GM12891 (cell line): ENCODE measurements around the gene PAQR7.
A peak's percentile ranks its signal among the peaks of the same experiment; 100 is the strongest.

Experiments used
- DNase-seq: peaks from one replicate; pipeline ENCODE4 v3.0.0; 2011; ENCODE audit warnings: low spot score; ENCODE audit not compliant: insufficient read length
- FAIRE-seq: peaks from 2 replicates; lab custom pipeline; 2011; peaks lifted over from hg19 to GRCh38; lab: Jason Lieb, UNC
- PAX5 ChIP-seq: IDR thresholded peaks from 2 replicates; pipeline ENCODE4 v1.6.1; 2011; ENCODE audit warnings: low read length, moderate library complexity, mild to moderate bottlenecking; ENCODE audit not compliant: insufficient read depth, severe bottlenecking
- POLR2A ChIP-seq: IDR thresholded peaks from 2 replicates; pipeline ENCODE4 v1.6.1; 2011; ENCODE audit warnings: low read depth, low read length, control low read depth
- POLR2AphosphoS5 ChIP-seq: IDR thresholded peaks from 2 replicates; pipeline ENCODE4 v1.6.1; 2011; ENCODE audit warnings: low read depth, low read length, control low read depth
- POU2F2 ChIP-seq: IDR thresholded peaks from 2 replicates; pipeline ENCODE4 v1.6.1; 2011; ENCODE audit warnings: low read depth, mild to moderate bottlenecking, control low read depth, low read length, moderate library complexity
- SPI1 ChIP-seq: IDR thresholded peaks from 2 replicates; pipeline ENCODE4 v1.6.1; 2011; ENCODE audit warnings: low read depth, low read length, control low read depth
- TAF1 ChIP-seq: IDR thresholded peaks from 2 replicates; pipeline ENCODE4 v1.6.1; 2011; ENCODE audit warnings: low read depth, low read length, control low read depth

The PAQR7 gene

GRCh38 chr1:25874635-25875153 is 814 bp downstream of the PAQR7 start:
- no peak for TF ChIP-seq TAF1
- TF ChIP-seq POLR2A: no peak
- TF ChIP-seq SPI1: no peak
- TF ChIP-seq PAX5: no peak
- TF ChIP-seq POLR2AphosphoS5: no peak
- TF ChIP-seq POU2F2: no peak
- FAIRE-seq: no peak
- no peak for DNase-seq

GRCh38 chr1:25874209-25874608 is 1.3 kb downstream of the PAQR7 start:
- FAIRE-seq: no peak
- TF ChIP-seq TAF1 (no peak), PAX5 (no peak), POLR2AphosphoS5 (no peak), SPI1 (no peak), POLR2A (no peak), POU2F2 (no peak)
- DNase-seq: no peak

GRCh38 chr1:25873120-25873519 is 2.4 kb downstream of the PAQR7 start:
- FAIRE-seq: no peak
- DNase-seq: no peak
- TF ChIP-seq SPI1 (no peak), PAX5 (no peak), POLR2A (no peak), TAF1 (no peak), POLR2AphosphoS5 (no peak), POU2F2 (no peak)

- FAIRE-seq (peak; percentile 50), DNase-seq (no peak)
- TF ChIP-seq SPI1: peak; percentile 99
- no peak for TF ChIP-seq PAX5
Observed at GRCh38 chr1:25872713-25873112, 2.8 kb downstream of the PAQR7 start.

GRCh38 chr1:25871704-25872494 is 3.6 kb downstream of the PAQR7 start:
- FAIRE-seq (no peak), DNase-seq (no peak)
- TF ChIP-seq POLR2A (no peak), TAF1 (no peak), SPI1 (no peak), POLR2AphosphoS5 (no peak), POU2F2 (no peak), PAX5 (no peak)

GRCh38 chr1:25871086-25871703 is 4.3 kb downstream of the PAQR7 start:
- no peak for TF ChIP-seq SPI1
- no peak for TF ChIP-seq POLR2AphosphoS5
- TF ChIP-seq TAF1: no peak
- TF ChIP-seq POU2F2: no peak
- TF ChIP-seq PAX5: no peak
- no peak for TF ChIP-seq POLR2A
- no peak for DNase-seq
- FAIRE-seq: peak; percentile 16

- FAIRE-seq (no peak), DNase-seq (no peak)
- TF ChIP-seq POLR2AphosphoS5: no peak
- no peak for TF ChIP-seq PAX5
Observed at GRCh38 chr1:25870614-25871013, 4.9 kb downstream of the PAQR7 start.

- FAIRE-seq (no peak), DNase-seq (no peak)
- no peak for TF ChIP-seq TAF1
- TF ChIP-seq POLR2A: no peak
- TF ChIP-seq SPI1: no peak
- no peak for TF ChIP-seq PAX5
- TF ChIP-seq POLR2AphosphoS5: no peak
- TF ChIP-seq POU2F2: no peak
Observed at GRCh38 chr1:25869909-25870606, 5.5 kb downstream of the PAQR7 start.

- TF ChIP-seq SPI1 (no peak), POU2F2 (no peak), TAF1 (no peak), PAX5 (no peak)
- DNase-seq: no peak
- no peak for FAIRE-seq
Observed at GRCh38 chr1:25867210-25867991, 8.1 kb downstream of the PAQR7 start.
